GM19455 (cell line): ENCODE results near the gene U2AF1L4.

ENCODE experiments used
- ATAC-seq: cut with Tn5 transposase; IDR thresholded peaks from one replicate; pipeline ENCODE4 v1.9.1; 2021; ENCODE audit not compliant: unreplicated experiment

Gene U2AF1L4, protein sequence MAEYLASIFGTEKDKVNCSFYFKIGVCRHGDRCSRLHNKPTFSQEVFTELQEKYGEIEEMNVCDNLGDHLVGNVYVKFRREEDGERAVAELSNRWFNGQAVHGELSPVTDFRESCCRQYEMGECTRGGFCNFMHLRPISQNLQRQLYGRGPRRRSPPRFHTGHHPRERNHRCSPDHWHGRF

GRCh38 chr19:35745328-35746086 is at the start of gene U2AF1L4, which contains the start of gene PSENEN:
U2AF1L4 (minus strand) TSS chr19:35745418; CDS start chr19:35745391, 27 bp downstream.
PSENEN (plus strand) TSS chr19:35745651; CDS start chr19:35745931, 280 bp downstream.
- peak; percentile 41 for ATAC-seq

DNA sequence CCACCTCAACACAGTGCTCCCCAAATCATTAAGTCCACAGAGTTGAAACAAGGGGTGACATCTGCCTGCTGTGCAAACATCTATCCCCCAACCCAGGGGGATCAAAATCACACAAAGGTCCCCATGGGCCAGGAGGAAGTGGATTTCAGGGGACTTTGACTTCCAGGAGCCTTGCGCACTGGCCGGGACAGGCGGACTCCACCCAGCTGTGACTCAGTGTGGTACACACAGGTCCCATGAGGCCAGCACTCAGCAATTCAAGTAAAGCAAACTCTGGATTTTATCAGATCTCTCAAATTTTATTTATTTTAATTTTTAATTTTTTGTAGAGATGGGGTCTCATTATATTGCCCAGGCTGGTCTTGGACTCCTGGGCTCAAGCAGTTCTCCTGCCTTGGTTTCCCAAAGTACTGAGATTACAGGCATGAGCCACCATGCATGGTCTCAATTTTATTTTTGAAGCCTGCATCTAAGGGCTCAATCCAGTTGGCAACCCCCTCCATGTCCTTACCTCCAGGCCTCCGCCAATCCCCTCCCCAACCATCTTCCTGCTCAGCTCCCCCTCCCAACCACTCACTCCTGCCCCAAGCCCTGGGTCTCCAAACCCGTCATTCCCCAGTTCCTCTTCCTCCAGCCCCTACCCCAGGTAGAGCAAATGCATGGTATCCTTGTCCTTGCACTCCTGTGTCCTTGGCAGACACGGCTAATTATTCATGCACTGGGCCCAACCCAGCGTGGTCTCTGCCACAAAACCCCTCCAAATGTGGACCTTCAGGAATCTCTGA is 48.4 kb upstream of the U2AF1L4 start:
- ATAC-seq: no peak

DNA sequence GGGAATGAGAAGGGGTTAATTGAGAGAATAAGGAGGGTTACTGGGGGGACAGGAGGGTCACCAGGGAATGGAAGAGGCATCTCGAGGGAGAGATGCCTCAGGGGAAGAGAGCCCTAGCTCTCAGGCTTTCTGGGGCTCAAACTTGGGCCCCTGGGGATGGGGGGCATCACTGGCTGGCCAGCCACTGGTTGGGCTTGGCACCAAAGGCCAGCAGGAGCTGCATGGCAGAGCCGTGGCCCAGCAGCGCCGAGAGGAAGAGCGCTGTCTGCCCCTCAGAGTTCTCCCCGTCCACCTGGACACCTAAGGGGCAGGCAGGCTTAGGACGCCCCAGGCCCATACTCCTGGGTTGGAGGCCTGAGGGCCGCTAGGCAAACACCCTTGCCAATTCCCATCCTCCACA is 47.7 kb upstream of the U2AF1L4 start:
- no peak for ATAC-seq

DNA sequence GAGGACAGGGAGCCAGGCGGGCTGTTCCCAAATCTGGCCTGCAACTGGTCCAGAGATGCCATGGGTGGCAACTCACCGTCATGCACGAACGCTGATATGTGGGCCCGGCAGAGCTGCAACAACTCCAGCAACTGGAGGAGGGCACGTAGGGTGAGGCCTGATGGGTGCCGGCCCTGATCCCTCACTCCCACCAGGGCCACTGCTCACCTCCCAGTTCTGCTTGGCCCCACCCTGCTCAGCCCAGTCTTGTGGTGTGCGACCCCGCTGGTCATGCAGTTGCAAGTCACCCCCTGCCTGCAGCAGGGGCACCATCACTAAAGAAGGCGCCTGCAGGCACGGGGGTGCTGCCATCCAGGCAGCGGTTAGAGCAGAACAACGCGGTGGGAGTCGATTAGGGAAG is 47.1 kb upstream of the U2AF1L4 start:
- no peak for ATAC-seq

GRCh38 chr19:35791814-35792279 is 46.6 kb upstream of the U2AF1L4 start:
- ATAC-seq: no peak

- ATAC-seq: no peak
Measured at GRCh38 chr19:35790981-35791813, 46.0 kb upstream of the U2AF1L4 start.

DNA sequence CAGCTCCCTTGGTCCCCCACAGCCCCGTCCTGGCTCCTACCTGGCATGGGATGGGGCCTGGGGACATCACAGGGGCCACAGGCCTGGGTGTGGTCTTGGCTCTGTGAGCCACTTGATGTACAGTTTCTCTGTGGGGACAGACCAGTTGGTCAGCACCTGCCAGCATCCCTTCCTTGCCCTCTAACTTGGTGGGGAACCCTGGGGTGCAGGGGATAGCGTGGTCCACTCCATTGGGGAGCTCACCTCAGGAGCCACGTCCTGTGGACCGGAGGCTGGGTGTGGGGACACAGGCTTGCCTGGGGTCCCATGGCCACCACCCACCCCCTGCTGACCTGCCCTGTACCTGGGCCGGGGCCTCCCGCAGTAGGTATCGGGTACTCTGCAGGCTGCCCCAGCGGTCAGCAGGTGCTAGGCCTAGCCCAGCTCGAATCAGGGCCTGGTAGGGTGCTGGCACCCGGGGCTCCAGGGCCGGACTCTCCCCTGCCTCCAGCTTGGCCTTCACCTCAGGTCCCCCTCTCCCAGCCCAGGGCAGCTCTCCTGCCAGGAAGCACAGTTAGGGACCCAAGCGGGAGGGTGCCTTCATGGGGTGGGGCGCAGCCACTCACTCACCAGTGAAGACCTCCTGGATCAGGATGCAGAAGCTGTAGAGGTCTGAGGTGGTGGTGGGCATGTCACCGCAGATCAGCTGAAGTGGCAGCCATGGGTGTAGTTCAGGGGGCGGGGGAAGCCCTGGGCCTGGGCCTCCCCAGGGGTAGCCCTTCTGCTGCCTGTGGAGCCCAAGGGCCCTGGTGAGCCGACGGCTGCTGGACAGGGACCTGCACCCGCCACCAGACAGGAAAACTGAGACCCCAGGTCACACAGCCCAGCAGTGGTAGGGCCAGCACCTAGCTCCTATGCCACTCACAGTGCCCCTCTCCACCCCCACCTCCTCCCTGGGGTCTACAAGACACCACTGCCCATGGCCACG is 45.0 kb upstream of the U2AF1L4 start:
- no peak for ATAC-seq

- no peak for ATAC-seq
Measured at GRCh38 chr19:35789195-35789977, 44.2 kb upstream of the U2AF1L4 start.

DNA sequence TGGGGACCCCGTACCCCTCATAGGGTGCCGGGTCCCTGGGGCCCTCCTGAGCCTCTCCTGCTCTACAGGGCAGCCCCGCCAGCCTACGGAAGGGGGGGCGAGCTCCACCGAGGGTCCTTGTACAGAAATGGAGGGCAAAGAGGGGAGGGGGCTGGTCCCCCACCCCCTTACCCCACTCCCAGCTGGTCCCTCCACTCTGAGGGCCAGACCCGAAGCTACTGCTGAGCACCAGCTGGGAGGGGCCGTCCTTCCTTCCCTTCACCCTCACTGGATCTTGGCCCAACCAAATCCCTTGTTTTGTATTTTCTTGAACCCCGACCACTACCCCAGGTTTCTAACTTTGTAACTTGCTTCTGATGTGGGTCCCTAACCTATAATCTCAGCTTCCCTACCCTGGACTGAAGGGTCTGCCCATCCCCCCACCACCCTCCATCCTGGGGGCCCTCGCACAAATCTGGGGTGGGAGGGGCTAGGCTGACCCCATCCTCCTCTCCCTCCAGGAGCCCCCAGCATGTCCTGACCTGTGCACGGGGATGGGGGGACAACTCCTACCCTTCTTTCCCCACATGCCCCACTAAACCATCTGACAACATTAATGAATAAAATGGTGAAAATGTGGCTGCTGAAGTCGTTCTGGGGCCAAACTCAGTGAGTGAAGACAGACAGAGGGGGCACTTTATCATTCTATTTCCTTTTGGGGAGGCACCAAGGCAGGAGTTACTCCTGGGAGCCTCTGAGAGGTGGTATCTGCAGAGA is 43.2 kb upstream of the U2AF1L4 start:
- ATAC-seq: no peak

GRCh38 chr19:35787227-35787799 is 42.1 kb upstream of the U2AF1L4 start:
- ATAC-seq: no peak

DNA sequence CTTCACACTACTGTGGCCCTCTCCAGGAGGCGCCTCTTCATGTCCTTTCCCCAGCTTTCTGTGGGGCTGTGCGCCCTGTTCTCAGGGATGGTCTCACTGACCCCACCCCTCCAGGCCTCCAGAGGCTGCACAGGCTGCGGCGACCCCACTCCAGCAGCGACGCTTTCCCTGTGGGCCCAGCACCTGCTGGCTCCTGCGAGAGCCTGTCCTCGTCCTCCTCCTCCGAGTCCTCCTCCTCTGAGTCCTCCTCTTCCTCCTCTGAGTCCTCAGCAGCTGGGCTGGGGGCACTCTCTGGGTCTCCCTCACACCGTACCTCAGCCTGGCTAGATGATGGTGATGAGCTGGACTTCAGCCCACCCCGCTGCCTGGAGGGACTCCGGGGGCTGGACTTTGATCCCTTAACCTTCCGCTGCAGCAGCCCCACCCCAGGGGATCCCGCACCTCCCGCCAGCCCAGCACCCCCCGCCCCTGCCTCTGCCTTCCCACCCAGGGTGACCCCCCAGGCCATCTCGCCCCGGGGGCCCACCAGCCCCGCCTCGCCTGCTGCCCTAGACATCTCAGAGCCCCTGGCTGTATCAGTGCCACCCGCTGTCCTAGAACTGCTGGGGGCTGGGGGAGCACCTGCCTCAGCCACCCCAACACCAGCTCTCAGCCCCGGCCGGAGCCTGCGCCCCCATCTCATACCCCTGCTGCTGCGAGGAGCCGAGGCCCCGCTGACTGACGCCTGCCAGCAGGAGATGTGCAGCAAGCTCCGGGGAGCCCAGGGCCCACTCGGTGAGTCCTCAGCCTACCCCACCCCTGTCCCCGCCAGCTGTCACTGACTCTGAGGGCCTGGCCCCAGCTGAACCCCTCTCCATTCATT is 41.3 kb upstream of the U2AF1L4 start:
- no peak for ATAC-seq

DNA sequence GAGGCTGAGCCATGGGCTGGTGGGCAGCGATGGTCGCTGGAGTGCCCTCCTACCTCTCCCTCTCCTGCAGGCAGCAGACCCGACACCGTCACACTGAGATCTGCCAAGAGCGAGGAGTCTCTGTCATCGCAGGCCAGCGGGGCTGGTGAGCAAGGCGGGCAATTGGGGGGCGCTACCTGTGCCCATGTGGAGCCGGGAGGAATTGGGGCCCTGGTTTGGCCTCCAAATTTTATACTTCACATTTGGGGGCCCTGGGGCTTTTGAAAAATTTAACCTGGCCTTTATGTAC is 40.1 kb upstream of the U2AF1L4 start:
- no peak for ATAC-seq

DNA sequence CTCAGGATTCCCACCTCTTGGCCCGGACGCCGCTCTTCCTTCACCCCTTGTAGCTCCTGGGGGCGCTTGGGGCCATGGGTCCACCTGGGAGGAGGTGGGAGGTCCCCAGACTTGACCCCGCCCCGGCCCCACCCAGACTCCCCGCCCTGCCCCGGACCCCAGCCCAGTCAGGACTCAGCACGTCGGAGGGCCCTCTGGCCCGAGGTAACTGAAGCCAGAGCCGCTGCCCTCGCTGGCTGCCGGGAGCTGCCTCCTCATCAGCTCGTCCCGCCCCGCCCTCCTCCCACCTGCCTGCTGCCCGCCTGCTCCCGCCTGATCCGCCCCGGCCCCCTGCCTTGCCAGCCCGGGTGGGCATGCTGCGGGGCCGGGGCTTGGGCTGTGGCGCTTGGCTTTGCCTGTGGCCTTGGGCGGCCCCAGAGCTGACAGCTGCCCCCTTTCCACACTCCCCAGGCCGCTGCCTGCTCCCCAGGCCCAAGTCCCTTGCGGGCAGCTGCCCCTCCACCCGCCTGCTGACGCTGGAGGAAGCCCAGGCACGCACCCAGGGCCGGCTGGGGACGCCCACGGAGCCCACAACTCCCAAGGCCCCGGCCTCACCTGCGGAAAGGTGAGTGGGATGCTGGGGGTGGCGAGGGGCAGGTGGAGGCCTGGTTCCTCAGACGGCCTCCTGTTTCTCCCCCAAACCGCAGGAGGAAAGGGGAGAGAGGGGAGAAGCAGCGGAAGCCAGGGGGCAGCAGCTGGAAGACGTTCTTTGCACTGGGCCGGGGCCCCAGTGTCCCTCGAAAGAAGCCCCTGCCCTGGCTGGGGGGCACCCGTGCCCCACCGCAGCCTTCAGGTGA is 39.5 kb upstream of the U2AF1L4 start:
- no peak for ATAC-seq

- ATAC-seq: no peak
Measured at GRCh38 chr19:35783469-35784434, 38.5 kb upstream of the U2AF1L4 start.

- ATAC-seq: no peak
Measured at GRCh38 chr19:35782589-35782988, 37.4 kb upstream of the U2AF1L4 start.
